SK-N-SH (cell line): ENCODE measurements around the gene LRMDA.

Experiments used
- CTCF ChIP-seq: fragments of 200-600 bp; sonication (generic); IDR thresholded peaks from 2 replicates; pipeline ENCODE4 v1.6.1; 2017; ENCODE audit warnings: antibody characterized with exemption, mild to moderate bottlenecking, moderate library complexity
- MEF2A ChIP-seq: IDR thresholded peaks from 2 replicates; pipeline ENCODE4 v1.4.0; 2012; ENCODE audit warnings: low read depth, borderline replicate concordance
- MXI1 ChIP-seq: IDR thresholded peaks from 2 replicates; pipeline ENCODE4 v1.6.1; 2012; ENCODE audit warnings: mild to moderate bottlenecking, low read depth, low read length, improper control_type of control experiment
- NFIC ChIP-seq: IDR thresholded peaks from 2 replicates; pipeline ENCODE4 v1.4.0; 2012; ENCODE audit warnings: borderline replicate concordance
- POLR2AphosphoS5 ChIP-seq: IDR thresholded peaks from 2 replicates; pipeline ENCODE4 v1.6.1; 2012; ENCODE audit warnings: low read depth, low read length
- TF ChIP-seq, protein P1 (sequence below): IDR thresholded peaks from 2 replicates; pipeline ENCODE4 v1.4.0; 2012; ENCODE audit warnings: low read depth

DNA sequence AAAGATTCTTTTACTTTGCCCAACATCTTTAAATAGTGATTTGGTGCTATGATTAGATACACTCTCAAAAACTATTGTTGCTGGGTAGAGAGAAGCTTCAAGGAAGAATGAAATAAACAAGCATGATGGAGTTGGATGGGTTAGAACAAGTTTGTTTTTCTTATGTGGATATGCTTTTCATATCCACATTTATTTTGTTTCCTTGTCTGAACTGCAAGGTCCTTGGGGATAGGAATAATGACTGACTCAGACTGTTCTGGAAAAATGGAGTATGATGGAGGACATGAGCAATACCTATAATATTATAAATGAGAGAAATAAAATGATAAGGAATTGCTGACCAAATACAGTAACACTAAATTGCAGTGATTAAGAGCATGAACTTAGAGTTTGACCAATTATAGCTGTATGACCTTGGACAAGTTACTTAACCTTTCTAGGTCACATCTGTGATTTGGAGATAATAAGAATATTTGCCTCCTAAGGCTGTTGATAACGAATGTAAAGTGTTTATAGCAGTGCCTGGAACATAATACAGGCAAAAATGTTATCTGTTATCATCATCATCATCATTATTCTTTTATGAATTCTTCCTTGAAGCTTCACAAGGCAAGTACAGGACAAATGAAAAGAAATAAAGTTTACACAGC is 847.5 kb downstream of the LRMDA start:
- TF ChIP-seq, protein P1, sequence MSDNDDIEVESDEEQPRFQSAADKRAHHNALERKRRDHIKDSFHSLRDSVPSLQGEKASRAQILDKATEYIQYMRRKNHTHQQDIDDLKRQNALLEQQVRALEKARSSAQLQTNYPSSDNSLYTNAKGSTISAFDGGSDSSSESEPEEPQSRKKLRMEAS, result no peak
- TF ChIP-seq MXI1, result no peak
- no peak for TF ChIP-seq CTCF
- TF ChIP-seq MEF2A, result no peak
- no peak for TF ChIP-seq NFIC
- no peak for TF ChIP-seq POLR2AphosphoS5
